Kidney (tissue), 14 donors: Measurements from ENCODE around the gene CLEC3B. TPM values are rescaled to one million over a fixed set of nuclear protein-coding genes. Genes with fewer than 3 reads are reported as not detected.

Source experiments
- DNase-seq, 5 donors: peaks; one replicate each; pipeline ENCODE4 v3.0.0-alpha.2; 2013 to 2020
- FAIRE-seq: peaks from 2 replicates; lab custom pipeline; 2012; peaks lifted over from hg19 to GRCh38; lab: Jason Lieb, UNC
- H3K27ac ChIP-seq, 2 donors: one replicate each; pipeline ENCODE4 v1.7.0; 2013; ENCODE audit warnings: low read depth in 2 of 2, low read length in 2 of 2, inconsistent platforms in 1 of 2
- H3K27me3 ChIP-seq: one replicate; pipeline ENCODE4 v1.7.1; 2013; ENCODE audit warnings: low read length, inconsistent platforms; ENCODE audit not compliant: control insufficient read depth, insufficient read depth
- H3K36me3 ChIP-seq, 3 donors: one replicate each; pipeline versions ENCODE4 v1.7.0 to v1.7.1; 2013; ENCODE audit warnings: low read length in 3 of 3, control low read depth in 1 of 3, inconsistent platforms in 1 of 3; ENCODE audit not compliant: insufficient read depth in 3 of 3, control insufficient read depth in 2 of 3
- H3K4me1 ChIP-seq, 3 donors: one replicate each; pipeline versions ENCODE4 v1.7.0 to v1.7.1; 2013; ENCODE audit warnings: low read length in 3 of 3, inconsistent platforms in 1 of 3, low read depth in 1 of 3; ENCODE audit not compliant: control insufficient read depth in 2 of 3, insufficient read depth in 2 of 3
- H3K4me3 ChIP-seq, 3 donors: one replicate each; pipeline versions ENCODE4 v1.7.0 to v1.8.1; 2013; ENCODE audit warnings: low read length in 3 of 3, control low read depth in 1 of 3, inconsistent platforms in 1 of 3
- H3K9ac ChIP-seq, 3 donors: one replicate each; pipeline versions ENCODE4 v1.7.0 to v1.7.1; 2013; ENCODE audit warnings: low read length in 3 of 3, control low read depth in 1 of 3, inconsistent platforms in 1 of 3
- H3K9me3 ChIP-seq, 3 donors: one replicate each; pipeline versions ENCODE4 v1.7.0 to v1.7.1; 2013; ENCODE audit warnings: low read length in 3 of 3, control low read depth in 1 of 3, inconsistent platforms in 1 of 3; ENCODE audit not compliant: control insufficient read depth in 2 of 3, insufficient read depth in 1 of 3
- CTCF ChIP-seq: IDR thresholded peaks from 3 replicates; pipeline ENCODE4 v1.5.1; 2012; ENCODE audit warnings: mild to moderate bottlenecking, moderate library complexity, borderline replicate concordance; ENCODE audit not compliant: insufficient read depth; ENCODE audit errors: extremely low read depth
- intact Hi-C: fragments of 100-400 bp; cut with DNase I; formaldehyde crosslinking; loops from one replicate; pipeline ENCODE4 v1.11.1; 2022
- polyA plus RNA-seq: library from polyadenylated mRNA; stranded (reverse); fragments of 350-450 nt; fragmentation: Illumina TruSeq; extraction: RNeasy Lipid Tissue Mini Kit (QIAGEN cat#74804); gene quantifications from one replicate; pipeline ENCODE4 v1.2.3, GENCODE V29; 2014; ENCODE audit warnings: low read depth, low replicate concordance; ENCODE audit not compliant: insufficient read depth
- total RNA-seq: library from RNA; stranded (reverse); fragmentation: NEBNext Ultra II Directional; extraction: Animal tissue kit (Norgen Biotek cat#: 25700); gene quantifications from one replicate; pipeline ENCODE4 v1.2.1, GENCODE V29; 2021
- donor health status: control.
- donor health status: control.
- donor health status: control.
- donor health status: control.
- donor health status: control.
- donor health status: DM: yes; HTN: yes; CAD: no.
- donor health status: Normal renal cell carcinoma (clear cell type).

Gene CLEC3B
- total and polyA plus RNA-seq, 2 donors from 2014 or later, result 45.3 to 284 TPM

- Histone ChIP-seq H3K9me3 (no peaks in the 10 kb centered on the region), H3K27ac (no peak overlapping the region), H3K36me3 (no peaks in the 10 kb centered on the region), H3K4me3 (no peak overlapping the region), H3K4me1 (no peaks in the 10 kb centered on the region), H3K9ac (no peak overlapping the region), H3K27me3 (no peaks in the 10 kb centered on the region)
- TF ChIP-seq CTCF, result no peak
- no peak for DNase-seq
- intact Hi-C loops, result no loop called here
- no peak for FAIRE-seq
Observed at GRCh38 chr3:45059132-45059531, 33.0 kb downstream of the CLEC3B start.

GRCh38 chr3:45060165-45060892 lies 34.2 kb downstream of the CLEC3B start:
- TF ChIP-seq CTCF, result no peak
- no peaks in the 10 kb centered on the region for H3K9me3 ChIP-seq
- H3K36me3 ChIP-seq, result no peaks in the 10 kb centered on the region
- DNase-seq (no peak), FAIRE-seq (no peak)
- H3K9ac ChIP-seq, result no peak overlapping the region
- H3K4me3 ChIP-seq, result no peak overlapping the region
- no peak overlapping the region for H3K27ac ChIP-seq
- intact Hi-C loops, result no loop called here
- no peaks in the 10 kb centered on the region for H3K4me1 ChIP-seq
- no peaks in the 10 kb centered on the region for H3K27me3 ChIP-seq

- no peaks in the 10 kb centered on the region for H3K9me3 ChIP-seq
- no peak for DNase-seq
- FAIRE-seq, result no peak
- no peak for TF ChIP-seq CTCF
- no peak overlapping the region for H3K4me3 ChIP-seq
- intact Hi-C loops, result no loop called here
- no peak overlapping the region for H3K9ac ChIP-seq
- no peaks in the 10 kb centered on the region for H3K27me3 ChIP-seq
- H3K36me3 ChIP-seq, result no peaks in the 10 kb centered on the region
- no peak overlapping the region for H3K27ac ChIP-seq
- no peaks in the 10 kb centered on the region for H3K4me1 ChIP-seq
Observed at GRCh38 chr3:45062697-45063070, 36.6 kb downstream of the CLEC3B start.
